ENCODE data around the gene SHROOM4. TPM values are rescaled to one million over a fixed set of nuclear protein-coding genes. Genes with fewer than 3 reads are reported as not detected.

Gene SHROOM4
- total RNA-seq, 1 experiment from 2014 or later, result 2.1 TPM

DNA sequence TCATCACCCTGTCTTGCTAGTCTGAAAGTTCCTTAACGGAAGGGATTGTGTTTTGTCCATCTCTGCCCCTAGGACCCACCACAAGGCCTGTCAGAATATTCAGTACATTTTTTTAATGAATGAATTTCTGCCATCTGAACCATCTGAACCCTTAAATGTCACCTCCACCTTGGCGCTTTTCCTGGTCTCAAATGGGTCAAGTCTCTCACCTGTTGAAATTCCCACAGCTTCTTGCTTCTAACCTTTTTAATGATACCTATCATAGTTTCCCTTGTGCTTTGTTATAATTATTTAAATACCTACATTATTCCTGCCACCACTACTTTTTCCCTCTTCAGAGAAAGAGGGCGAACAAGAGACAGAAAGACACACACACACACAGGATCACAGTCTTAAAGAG lies 48.0 kb downstream of the SHROOM4 start:
- H2AFZ ChIP-seq (ENCODE audit: low read length), result no peak overlapping the region

More for the DNA sequence above, 48.0 kb downstream of the SHROOM4 start:
- Mint-ChIP-seq H3K9me3 (peaks cover 61 to 65% of the 10 kb centered on the region in 2 experiments), H3K27me3 (ENCODE audit: low read depth) (no peaks in the 10 kb centered on the region), H3K36me3 (ENCODE audit: insufficient read depth in 1 of 3, low read depth in 3 of 3) (no peaks in the 10 kb centered on the region), H3K4me3 (no peak overlapping the region), H3K4me1 (peaks cover 11 to 12% of the 10 kb centered on the region in 2 experiments; a peak in 3 of 4 replicates), H3K27ac (no peak overlapping the region)
- Histone ChIP-seq H2BK20ac (ENCODE audit: low read depth, low read length, poor library complexity, severe bottlenecking) (no peak overlapping the region), H3K23me2 (ENCODE audit: insufficient read length, low read depth, low read length, poor library complexity, severe bottlenecking) (no peaks in the 10 kb centered on the region), H3K4me2 (ENCODE audit: insufficient read depth, insufficient read length, low read length) (no peak overlapping the region), H3K18ac (ENCODE audit: insufficient read length, low read depth, low read length) (no peak overlapping the region), H2BK15ac (ENCODE audit: low read depth, low read length) (no peak overlapping the region), H3K23ac (ENCODE audit: insufficient read length, low read depth, low read length) (no peak overlapping the region), H3K9ac (ENCODE audit: extremely low read depth, insufficient read length, low read length) (no peak overlapping the region), H2BK5ac (ENCODE audit: insufficient read length, low read length) (no peak overlapping the region), H3K27ac (ENCODE audit: insufficient read length, low read depth, low read length) (no peak overlapping the region), H3K14ac (ENCODE audit: insufficient read depth, low read length) (no peak overlapping the region), H3K27me3 (ENCODE audit: insufficient read depth, low read length) (no peaks in the 10 kb centered on the region), H4K20me1 (ENCODE audit: control insufficient read depth, insufficient read depth, insufficient read length) (no peaks in the 10 kb centered on the region), H4K91ac (ENCODE audit: insufficient read length, low read depth, low read length) (no peak overlapping the region), H3K4ac (ENCODE audit: low read depth, low read length) (no peak overlapping the region), H3K79me1 (ENCODE audit: insufficient read depth, low read depth, low read length, poor library complexity, severe bottlenecking) (no peaks in the 10 kb centered on the region), H4K5ac (ENCODE audit: insufficient read length, low read depth, low read length) (no peak overlapping the region), H2BK120ac (ENCODE audit: low read depth, low read length, poor library complexity, severe bottlenecking) (no peak overlapping the region), H4K8ac (replicated peaks; ENCODE audit: insufficient read length, low read depth, low read length) (no peak overlapping the region), H2BK12ac (ENCODE audit: insufficient read length, low read depth, low read length) (no peak overlapping the region), H3K4me1 (ENCODE audit: insufficient read depth, low read length) (peaks cover 4% of the 10 kb centered on the region; the same call in 1 of the 2 replicates), H3K79me2 (ENCODE audit: insufficient read depth, low read length) (no peaks in the 10 kb centered on the region; the same call in 1 of the 2 replicates), H3T11ph (ENCODE audit: low read length) (no peak overlapping the region), H2AK5ac (ENCODE audit: insufficient read length, low read length) (no peak overlapping the region), H3K56ac (ENCODE audit: insufficient read length, low read depth, low read length) (no peak overlapping the region), H3K9me3 (ENCODE audit: control insufficient read depth, low read depth, low read length) (no peaks in the 10 kb centered on the region)
- no peak for DNase-seq
- no peak for TF ChIP-seq CTCF (conservative IDR thresholded peaks at IDR 0.05)
- no CpG with 5 or more reads among the region's 3 CpGs for WGBS (ENCODE audit: extremely low coverage, insufficient read length, low lambda C conversion rate)
